ENCODE data around the gene C2orf72. TPM values are rescaled to one million over a fixed set of nuclear protein-coding genes. Genes with fewer than 3 reads are reported as not detected.

The C2orf72 gene
- total and polyA plus RNA-seq, 2 of the 13 experiments (the other 11 are each of a cell fraction or from before 2014, with no cell fraction given): 147 to 203 TPM

DNA sequence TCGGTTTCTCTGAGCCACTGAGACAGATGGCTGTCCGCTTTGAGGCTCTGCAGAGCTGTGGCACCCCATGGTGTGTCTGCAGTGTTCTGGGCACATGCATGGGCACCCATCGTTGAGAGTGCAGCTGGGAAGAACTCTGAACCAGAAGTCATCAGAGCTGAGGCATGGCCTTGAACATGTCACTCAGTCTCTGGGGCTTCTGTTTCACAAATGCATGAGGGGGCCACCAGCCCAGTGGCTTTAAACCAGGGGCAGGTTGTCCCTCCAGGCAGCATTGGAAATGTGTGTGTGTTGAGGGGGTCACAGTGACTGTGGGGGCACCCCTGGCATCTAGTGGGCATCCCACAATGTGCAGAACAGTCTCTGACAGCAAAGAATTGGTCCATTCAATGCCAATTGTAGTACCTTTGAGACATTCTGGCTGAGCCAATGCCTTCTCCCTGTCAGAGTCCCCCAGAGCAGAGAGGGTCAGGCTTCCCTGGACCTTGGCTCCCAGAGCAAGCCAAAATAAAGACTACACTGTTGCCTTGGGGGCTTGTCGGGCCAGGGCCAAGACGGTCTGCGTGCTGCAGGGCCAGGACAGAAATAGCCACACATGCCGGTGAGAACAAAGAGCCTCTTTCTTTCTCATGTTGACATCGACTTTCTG is 10.1 kb downstream of the C2orf72 start (continued):
- no peak; a peak in 1 of 4 replicates for TF ChIP-seq KLF16 (CRISPR knock-in tag; IDR thresholded peaks at IDR 0.05)
- TF ChIP-seq RFXANK (CRISPR knock-in tag; IDR thresholded peaks at IDR 0.05): no peak
- no peak; the same call in 1 of the 2 replicates for TF ChIP-seq KDM6A (CRISPR knock-in tag; IDR thresholded peaks at IDR 0.05; ENCODE audit: low read depth)
- no peak for TF ChIP-seq SRSF4 (IDR thresholded peaks at IDR 0.05; ENCODE audit: low read depth, low read length, poor library complexity, severe bottlenecking)
- 0 out of 2 replicates have a peak, but pooled peaks have one; percentile 68 for TF ChIP-seq ZNF572 (CRISPR knock-in tag; IDR thresholded peaks at IDR 0.05)
- TF ChIP-seq, protein P1, sequence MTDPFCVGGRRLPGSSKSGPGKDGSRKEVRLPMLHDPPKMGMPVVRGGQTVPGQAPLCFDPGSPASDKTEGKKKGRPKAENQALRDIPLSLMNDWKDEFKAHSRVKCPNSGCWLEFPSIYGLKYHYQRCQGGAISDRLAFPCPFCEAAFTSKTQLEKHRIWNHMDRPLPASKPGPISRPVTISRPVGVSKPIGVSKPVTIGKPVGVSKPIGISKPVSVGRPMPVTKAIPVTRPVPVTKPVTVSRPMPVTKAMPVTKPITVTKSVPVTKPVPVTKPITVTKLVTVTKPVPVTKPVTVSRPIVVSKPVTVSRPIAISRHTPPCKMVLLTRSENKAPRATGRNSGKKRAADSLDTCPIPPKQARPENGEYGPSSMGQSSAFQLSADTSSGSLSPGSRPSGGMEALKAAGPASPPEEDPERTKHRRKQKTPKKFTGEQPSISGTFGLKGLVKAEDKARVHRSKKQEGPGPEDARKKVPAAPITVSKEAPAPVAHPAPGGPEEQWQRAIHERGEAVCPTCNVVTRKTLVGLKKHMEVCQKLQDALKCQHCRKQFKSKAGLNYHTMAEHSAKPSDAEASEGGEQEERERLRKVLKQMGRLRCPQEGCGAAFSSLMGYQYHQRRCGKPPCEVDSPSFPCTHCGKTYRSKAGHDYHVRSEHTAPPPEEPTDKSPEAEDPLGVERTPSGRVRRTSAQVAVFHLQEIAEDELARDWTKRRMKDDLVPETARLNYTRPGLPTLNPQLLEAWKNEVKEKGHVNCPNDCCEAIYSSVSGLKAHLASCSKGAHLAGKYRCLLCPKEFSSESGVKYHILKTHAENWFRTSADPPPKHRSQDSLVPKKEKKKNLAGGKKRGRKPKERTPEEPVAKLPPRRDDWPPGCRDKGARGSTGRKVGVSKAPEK (CRISPR knock-in tag; IDR thresholded peaks at IDR 0.05; ENCODE audit: borderline replicate concordance): no peak
- TF ChIP-seq TCF7 (IDR thresholded peaks at IDR 0.05; ENCODE audit: low read depth): peak; percentile 72
- TF ChIP-seq, protein P2, sequence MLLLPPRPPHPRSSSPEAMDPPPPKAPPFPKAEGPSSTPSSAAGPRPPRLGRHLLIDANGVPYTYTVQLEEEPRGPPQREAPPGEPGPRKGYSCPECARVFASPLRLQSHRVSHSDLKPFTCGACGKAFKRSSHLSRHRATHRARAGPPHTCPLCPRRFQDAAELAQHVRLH (CRISPR knock-in tag; IDR thresholded peaks at IDR 0.05; ENCODE audit: borderline replicate concordance, low read depth): 0 out of 2 replicates have a peak, but pooled peaks have one; percentile 17
- TF ChIP-seq, protein P3, sequence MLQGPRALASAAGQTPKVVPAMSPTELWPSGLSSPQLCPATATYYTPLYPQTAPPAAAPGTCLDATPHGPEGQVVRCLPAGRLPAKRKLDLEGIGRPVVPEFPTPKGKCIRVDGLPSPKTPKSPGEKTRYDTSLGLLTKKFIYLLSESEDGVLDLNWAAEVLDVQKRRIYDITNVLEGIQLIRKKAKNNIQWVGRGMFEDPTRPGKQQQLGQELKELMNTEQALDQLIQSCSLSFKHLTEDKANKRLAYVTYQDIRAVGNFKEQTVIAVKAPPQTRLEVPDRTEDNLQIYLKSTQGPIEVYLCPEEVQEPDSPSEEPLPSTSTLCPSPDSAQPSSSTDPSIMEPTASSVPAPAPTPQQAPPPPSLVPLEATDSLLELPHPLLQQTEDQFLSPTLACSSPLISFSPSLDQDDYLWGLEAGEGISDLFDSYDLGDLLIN (CRISPR knock-in tag; IDR thresholded peaks at IDR 0.05; ENCODE audit: borderline replicate concordance): no peak
- TF ChIP-seq NR3C1 (CRISPR knock-in tag; IDR thresholded peaks at IDR 0.05): no peak
- no peak for TF ChIP-seq NFYC (CRISPR knock-in tag; IDR thresholded peaks at IDR 0.05)
- peak; percentile 40; the same call in 1 of the 2 replicates for TF ChIP-seq SMAD3 (CRISPR knock-in tag; IDR thresholded peaks at IDR 0.05)
- no peak for TF ChIP-seq SOX13 (IDR thresholded peaks at IDR 0.05)
- TF ChIP-seq SOX13 (CRISPR knock-in tag; conservative IDR thresholded peaks at IDR 0.05 in 1 of 2, IDR thresholded peaks at IDR 0.05 in 1 of 2): peak in 1 of 2 experiments; percentile 59; a peak in 2 of 4 replicates
- TF ChIP-seq MBNL3 (CRISPR knock-in tag; conservative IDR thresholded peaks at IDR 0.05): no peak
- TF ChIP-seq NRL (CRISPR knock-in tag; IDR thresholded peaks at IDR 0.05; ENCODE audit: borderline replicate concordance): no peak; the same call in 1 of the 2 replicates
- no peak for TF ChIP-seq JUND (CRISPR knock-in tag; IDR thresholded peaks at IDR 0.05)
- no peak for TF ChIP-seq ZNF562 (CRISPR knock-in tag; IDR thresholded peaks at IDR 0.05; ENCODE audit: borderline replicate concordance)
- TF ChIP-seq, protein P4, sequence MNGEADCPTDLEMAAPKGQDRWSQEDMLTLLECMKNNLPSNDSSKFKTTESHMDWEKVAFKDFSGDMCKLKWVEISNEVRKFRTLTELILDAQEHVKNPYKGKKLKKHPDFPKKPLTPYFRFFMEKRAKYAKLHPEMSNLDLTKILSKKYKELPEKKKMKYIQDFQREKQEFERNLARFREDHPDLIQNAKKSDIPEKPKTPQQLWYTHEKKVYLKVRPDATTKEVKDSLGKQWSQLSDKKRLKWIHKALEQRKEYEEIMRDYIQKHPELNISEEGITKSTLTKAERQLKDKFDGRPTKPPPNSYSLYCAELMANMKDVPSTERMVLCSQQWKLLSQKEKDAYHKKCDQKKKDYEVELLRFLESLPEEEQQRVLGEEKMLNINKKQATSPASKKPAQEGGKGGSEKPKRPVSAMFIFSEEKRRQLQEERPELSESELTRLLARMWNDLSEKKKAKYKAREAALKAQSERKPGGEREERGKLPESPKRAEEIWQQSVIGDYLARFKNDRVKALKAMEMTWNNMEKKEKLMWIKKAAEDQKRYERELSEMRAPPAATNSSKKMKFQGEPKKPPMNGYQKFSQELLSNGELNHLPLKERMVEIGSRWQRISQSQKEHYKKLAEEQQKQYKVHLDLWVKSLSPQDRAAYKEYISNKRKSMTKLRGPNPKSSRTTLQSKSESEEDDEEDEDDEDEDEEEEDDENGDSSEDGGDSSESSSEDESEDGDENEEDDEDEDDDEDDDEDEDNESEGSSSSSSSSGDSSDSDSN (CRISPR knock-in tag; IDR thresholded peaks at IDR 0.05): peak; percentile 50
- TF ChIP-seq NFRKB (IDR thresholded peaks at IDR 0.05): no peak

All from HepG2 (cell line).